Lower lobe of right lung (tissue), 2 donors: ENCODE data around the gene VWA8. TPM values are rescaled to one million over a fixed set of nuclear protein-coding genes. Genes with fewer than 3 reads are reported as not detected.

Experiments used
- ATAC-seq, 2 donors: fragments of 200-7000 bp; cut with Tn5 transposase; one replicate each; pipeline ENCODE4 v1.9.1; 2020 to 2022; ENCODE audit warnings: mild to moderate bottlenecking in 2 of 2, moderate library complexity in 2 of 2
- DNase-seq: peaks from one replicate; pipeline ENCODE4 v3.0.0-alpha.2; 2020
- H3K27ac ChIP-seq: fragments of 200-600 bp; one replicate; pipeline ENCODE4 v1.8.0; 2022
- H3K27me3 ChIP-seq: fragments of 200-600 bp; one replicate; pipeline ENCODE4 v1.8.0; 2022; ENCODE audit warnings: low read depth
- H3K36me3 ChIP-seq: fragments of 200-600 bp; one replicate; pipeline ENCODE4 v1.8.0; 2022; ENCODE audit warnings: mild to moderate bottlenecking
- H3K4me1 ChIP-seq: fragments of 200-600 bp; one replicate; pipeline ENCODE4 v1.8.0; 2022
- H3K4me3 ChIP-seq: fragments of 200-600 bp; one replicate; pipeline ENCODE4 v1.8.0; 2022; ENCODE audit warnings: mild to moderate bottlenecking
- H3K9me3 ChIP-seq: fragments of 200-600 bp; one replicate; pipeline ENCODE4 v1.8.0; 2022
- CTCF ChIP-seq: fragments of 200-600 bp; IDR thresholded peaks from one replicate; pipeline ENCODE4 v1.8.0; 2022; ENCODE audit warnings: antibody characterized with exemption, mild to moderate bottlenecking
- intact Hi-C: fragments of 100-400 bp; cut with DNase I; formaldehyde crosslinking; loops from one replicate; pipeline ENCODE4 v1.11.0; 2022
- total RNA-seq: library from RNA; stranded (reverse); fragmentation: NEBNext Ultra II Directional; extraction: Animal tissue kit (Norgen Biotek cat#: 25700); gene quantifications from one replicate; pipeline ENCODE4 v1.2.1, GENCODE V29; 2021
- donor health status: DM: no; HTN: yes; CAD: no; lungs with severe emphysema.

Gene VWA8
- total RNA-seq, 1 donor from 2014 or later: 18.2 TPM

GRCh38 chr13:41694545-41695301 lies 266.2 kb downstream of the VWA8 start:
- Histone ChIP-seq H3K4me1 (peaks cover 29% of the 10 kb centered on the region), H3K9me3 (no peaks in the 10 kb centered on the region), H3K27ac (peak overlapping the region; percentile 20), H3K4me3 (no peak overlapping the region), H3K36me3 (no peaks in the 10 kb centered on the region), H3K27me3 (no peaks in the 10 kb centered on the region)
- no peak for TF ChIP-seq CTCF
- DNase-seq (no peak), ATAC-seq (peak; percentile 87)
- intact Hi-C loops: no loop called here

- no peak for TF ChIP-seq CTCF
- no peak overlapping the region for H3K27ac ChIP-seq
- ATAC-seq (no peak), DNase-seq (no peak)
- no peaks in the 10 kb centered on the region for H3K27me3 ChIP-seq
- no peak overlapping the region for H3K4me3 ChIP-seq
- no peaks in the 10 kb centered on the region for H3K36me3 ChIP-seq
- H3K9me3 ChIP-seq: no peaks in the 10 kb centered on the region
- H3K4me1 ChIP-seq: peaks cover 29% of the 10 kb centered on the region
- intact Hi-C loops: no loop called here
These were observed 267.5 kb downstream of the VWA8 start for GRCh38 chr13:41693434-41693833.

- H3K36me3 ChIP-seq: no peaks in the 10 kb centered on the region
- no peaks in the 10 kb centered on the region for H3K27me3 ChIP-seq
- H3K4me3 ChIP-seq: no peak overlapping the region
- TF ChIP-seq CTCF: no peak
- H3K4me1 ChIP-seq: peaks cover 20% of the 10 kb centered on the region
- DNase-seq: no peak
- intact Hi-C loops: no loop called here
- no peak for ATAC-seq
- H3K27ac ChIP-seq: no peak overlapping the region
- no peaks in the 10 kb centered on the region for H3K9me3 ChIP-seq
These were observed 269.6 kb downstream of the VWA8 start for GRCh38 chr13:41691274-41691673.

- H3K27ac ChIP-seq: no peak overlapping the region
- peaks cover 12% of the 10 kb centered on the region for H3K36me3 ChIP-seq
- no peaks in the 10 kb centered on the region for H3K9me3 ChIP-seq
- no peak for TF ChIP-seq CTCF
- H3K4me3 ChIP-seq: no peak overlapping the region
- H3K27me3 ChIP-seq: no peaks in the 10 kb centered on the region
- no peak for DNase-seq
- no peak for ATAC-seq
- peaks cover 5% of the 10 kb centered on the region for H3K4me1 ChIP-seq
- intact Hi-C loops: no loop called here
These were observed 278.1 kb downstream of the VWA8 start for GRCh38 chr13:41682766-41683165.

- peaks cover 5% of the 10 kb centered on the region for H3K4me1 ChIP-seq
- peaks cover 12% of the 10 kb centered on the region for H3K36me3 ChIP-seq
- no peaks in the 10 kb centered on the region for H3K9me3 ChIP-seq
- ATAC-seq (no peak), DNase-seq (no peak)
- H3K27me3 ChIP-seq: no peaks in the 10 kb centered on the region
- no peak overlapping the region for H3K4me3 ChIP-seq
- no peak for TF ChIP-seq CTCF
- intact Hi-C loops: no loop called here
- no peak overlapping the region for H3K27ac ChIP-seq
These were observed 278.9 kb downstream of the VWA8 start for GRCh38 chr13:41682001-41682400.
